Measurements from ENCODE around the gene RPS3A. TPM values are rescaled to one million over a fixed set of nuclear protein-coding genes. Genes with fewer than 3 reads are reported as not detected.

Gene RPS3A
- total and polyA plus RNA-seq, 2 donors from 2014 or later, result 1,658 to 2,406 TPM

DNA sequence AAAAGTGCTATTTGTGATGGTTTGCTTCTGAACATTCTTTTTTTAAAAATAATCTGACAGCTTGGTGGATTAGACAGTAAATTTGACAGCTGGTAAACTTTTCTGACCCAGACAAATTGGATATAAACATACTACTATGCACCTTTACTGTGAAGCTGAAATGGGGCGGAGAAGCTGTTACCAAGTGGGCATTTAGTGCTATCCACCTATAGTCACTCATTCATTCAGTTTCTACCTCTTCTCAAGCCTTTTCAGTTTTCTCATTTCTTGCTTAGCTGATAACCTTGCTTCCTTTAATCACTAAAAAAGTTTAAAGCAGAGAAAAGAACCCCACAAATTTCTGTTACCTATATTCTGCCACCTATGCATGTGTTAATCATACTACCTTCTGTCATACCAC is 5.2 kb downstream of the RPS3A start:
- Histone ChIP-seq H3K27ac (ENCODE audit: low read depth in 2 of 2, low read length in 2 of 2) (no peak overlapping the region), H3K27me3 (ENCODE audit: control insufficient read depth, insufficient read depth, low read length) (no peaks in the 10 kb centered on the region), H3K4me1 (ENCODE audit: control insufficient read depth in 2 of 3, insufficient read depth in 2 of 3, low read depth in 1 of 3, low read length in 3 of 3) (peaks cover 0 to 4% (median 2%) of the 10 kb centered on the region in 3 donors), H3K4me3 (ENCODE audit: low read length in 3 of 3) (no peak overlapping the region), H3K9ac (ENCODE audit: low read length in 3 of 3) (no peak overlapping the region), H3K9me3 (ENCODE audit: control insufficient read depth in 2 of 3, insufficient read depth in 1 of 3, low read length in 3 of 3) (no peaks in the 10 kb centered on the region), H3K36me3 (ENCODE audit: control insufficient read depth in 2 of 3, insufficient read depth in 3 of 3, low read length in 3 of 3) (peaks cover 9 to 34% (median 10%) of the 10 kb centered on the region in 3 donors)
- no peak for TF ChIP-seq CTCF (IDR thresholded peaks at IDR 0.05; ENCODE audit: borderline replicate concordance, extremely low read depth, insufficient read depth)
- intact Hi-C loops (cut with DNase I), result no loop called here
- FAIRE-seq, result no peak
- no peak for DNase-seq

DNA sequence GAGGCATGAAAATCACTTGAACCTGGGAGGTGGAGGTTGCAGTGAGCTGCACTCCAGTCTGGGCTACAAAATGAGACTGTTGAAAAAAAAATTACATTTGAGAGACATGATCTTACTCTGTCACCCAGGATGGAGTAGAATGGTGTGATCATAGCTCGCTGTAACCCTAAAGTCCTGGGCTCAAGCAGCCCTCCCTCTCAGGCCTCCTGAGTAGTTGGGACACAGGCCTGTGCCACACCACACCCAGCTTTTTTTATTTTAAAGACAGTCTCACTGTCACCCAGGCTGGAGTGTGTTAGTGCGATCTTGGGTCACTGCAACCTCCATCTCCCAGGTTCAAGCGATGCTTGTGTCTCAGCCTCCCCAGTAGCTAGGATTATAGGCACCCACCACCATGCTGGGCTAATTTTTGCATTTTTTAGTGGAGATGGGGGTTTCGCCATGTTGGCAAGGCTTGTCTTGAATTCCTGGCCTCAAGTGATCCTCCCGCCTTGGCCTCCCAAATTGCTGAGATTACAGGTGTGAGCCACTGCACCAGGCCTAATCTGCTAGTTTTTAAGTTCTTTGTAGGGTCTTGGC is 6.1 kb downstream of the RPS3A start:
- Histone ChIP-seq H3K9ac (ENCODE audit: low read length in 3 of 3) (no peak overlapping the region), H3K4me1 (ENCODE audit: control insufficient read depth in 2 of 3, insufficient read depth in 2 of 3, low read depth in 1 of 3, low read length in 3 of 3) (peaks cover 0 to 4% (median 2%) of the 10 kb centered on the region in 3 donors), H3K27me3 (ENCODE audit: control insufficient read depth, insufficient read depth, low read length) (no peaks in the 10 kb centered on the region), H3K36me3 (ENCODE audit: control insufficient read depth in 2 of 3, insufficient read depth in 3 of 3, low read length in 3 of 3) (peaks cover 9 to 34% (median 12%) of the 10 kb centered on the region in 3 donors), H3K9me3 (ENCODE audit: control insufficient read depth in 2 of 3, insufficient read depth in 1 of 3, low read length in 3 of 3) (no peaks in the 10 kb centered on the region), H3K27ac (ENCODE audit: low read depth in 2 of 2, low read length in 2 of 2) (no peak overlapping the region), H3K4me3 (ENCODE audit: low read length in 3 of 3) (no peak overlapping the region)
- DNase-seq (no peak), FAIRE-seq (no peak)
- intact Hi-C loops (cut with DNase I), result no loop called here
- TF ChIP-seq CTCF (IDR thresholded peaks at IDR 0.05; ENCODE audit: borderline replicate concordance, extremely low read depth, insufficient read depth), result no peak

DNA sequence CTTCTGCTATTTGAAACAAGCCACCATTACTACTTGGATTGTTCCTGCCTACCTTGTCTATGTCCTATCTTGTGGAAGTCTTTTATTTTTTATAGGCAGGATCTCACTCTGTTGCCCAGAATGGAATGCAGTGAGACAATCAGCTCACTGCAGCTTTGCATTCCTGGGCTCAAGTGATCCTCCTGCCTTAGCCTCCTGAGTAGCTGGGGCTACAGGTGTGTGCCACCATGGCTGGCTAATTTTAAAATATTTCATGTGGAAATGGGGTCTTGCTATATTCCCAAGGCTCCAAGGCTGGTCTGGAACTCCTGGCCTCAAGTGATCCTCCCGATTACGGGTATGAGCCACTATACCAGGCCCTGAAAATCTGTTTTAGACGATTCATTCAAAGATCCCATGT is 7.6 kb downstream of the RPS3A start:
- no peak overlapping the region for H3K9ac ChIP-seq (ENCODE audit: low read length in 3 of 3)
- DNase-seq, result no peak
- TF ChIP-seq CTCF (IDR thresholded peaks at IDR 0.05; ENCODE audit: borderline replicate concordance, extremely low read depth, insufficient read depth), result no peak
- no peaks in the 10 kb centered on the region for H3K9me3 ChIP-seq (ENCODE audit: control insufficient read depth in 2 of 3, insufficient read depth in 1 of 3, low read length in 3 of 3)
- peaks cover 9 to 30% (median 13%) of the 10 kb centered on the region in 3 donors for H3K36me3 ChIP-seq (ENCODE audit: control insufficient read depth in 2 of 3, insufficient read depth in 3 of 3, low read length in 3 of 3)
- no peak overlapping the region for H3K4me3 ChIP-seq (ENCODE audit: low read length in 3 of 3)
- FAIRE-seq, result no peak
- no peak overlapping the region for H3K27ac ChIP-seq (ENCODE audit: low read depth in 2 of 2, low read length in 2 of 2)
- no peaks in the 10 kb centered on the region for H3K27me3 ChIP-seq (ENCODE audit: control insufficient read depth, insufficient read depth, low read length)
- H3K4me1 ChIP-seq (ENCODE audit: control insufficient read depth in 2 of 3, insufficient read depth in 2 of 3, low read depth in 1 of 3, low read length in 3 of 3), result no peaks in the 10 kb centered on the region
- intact Hi-C loops (cut with DNase I), result no loop called here

- H3K9ac ChIP-seq (ENCODE audit: low read length in 3 of 3), result no peak overlapping the region
- FAIRE-seq (no peak), DNase-seq (no peak)
- peaks cover 0 to 15% (median 4%) of the 10 kb centered on the region in 3 donors for H3K36me3 ChIP-seq (ENCODE audit: control insufficient read depth in 2 of 3, insufficient read depth in 3 of 3, low read length in 3 of 3)
- TF ChIP-seq CTCF (IDR thresholded peaks at IDR 0.05; ENCODE audit: borderline replicate concordance, extremely low read depth, insufficient read depth), result no peak
- H3K27ac ChIP-seq (ENCODE audit: low read depth in 2 of 2, low read length in 2 of 2), result no peak overlapping the region
- no peaks in the 10 kb centered on the region for H3K4me1 ChIP-seq (ENCODE audit: control insufficient read depth in 2 of 3, insufficient read depth in 2 of 3, low read depth in 1 of 3, low read length in 3 of 3)
- H3K27me3 ChIP-seq (ENCODE audit: control insufficient read depth, insufficient read depth, low read length), result no peaks in the 10 kb centered on the region
- no peak overlapping the region for H3K4me3 ChIP-seq (ENCODE audit: low read length in 3 of 3)
- intact Hi-C loops (cut with DNase I), result no loop called here
- H3K9me3 ChIP-seq (ENCODE audit: control insufficient read depth in 2 of 3, insufficient read depth in 1 of 3, low read length in 3 of 3), result no peaks in the 10 kb centered on the region
Measured at GRCh38 chr4:151110236-151110635, 10.8 kb downstream of the RPS3A start.

Data from kidney (tissue), 14 donors.